SK-N-SH (cell line): Measurements from ENCODE around the gene DIPK1A.

ENCODE experiments used
- CTCF ChIP-seq: fragments of 200-600 bp; sonication (generic); IDR thresholded peaks from 2 replicates; pipeline ENCODE4 v1.6.1; 2017; ENCODE audit warnings: antibody characterized with exemption, mild to moderate bottlenecking, moderate library complexity
- EP300 ChIP-seq, 2 experiments: IDR thresholded peaks; 2 replicates each; pipeline versions ENCODE4 v1.4.0 to v1.6.1; 2012; ENCODE audit warnings: borderline replicate concordance in 1 of 2, low read depth in 1 of 2, low read length in 1 of 2
- EZH2phosphoT487 ChIP-seq: fragments of 200-600 bp; sonication (generic); IDR thresholded peaks from 2 replicates; pipeline ENCODE4 v1.6.1; 2017; ENCODE audit warnings: low read depth, mixed run types, mild to moderate bottlenecking, antibody characterized with exemption, moderate library complexity, borderline replicate concordance
- FOSL2 ChIP-seq: IDR thresholded peaks from 2 replicates; pipeline ENCODE4 v1.4.0; 2012; ENCODE audit warnings: low read depth, mild to moderate bottlenecking, moderate library complexity, borderline replicate concordance
- FOXJ3 ChIP-seq: sonication (generic); formaldehyde crosslinking; IDR thresholded peaks from 2 replicates; pipeline ENCODE4 v1.5.1; 2020; ENCODE audit warnings: mild to moderate bottlenecking, missing genetic modification reagents
- GABPA ChIP-seq: IDR thresholded peaks from 2 replicates; pipeline ENCODE4 v1.4.0; 2012; ENCODE audit warnings: low read depth, mild to moderate bottlenecking
- IRF3 ChIP-seq: fragments of 150-350 bp; IDR thresholded peaks from 2 replicates; pipeline ENCODE4 v1.6.1; 2016; ENCODE audit warnings: mild to moderate bottlenecking, low read depth, low read length
- POLR2AphosphoS5 ChIP-seq: IDR thresholded peaks from 2 replicates; pipeline ENCODE4 v1.6.1; 2012; ENCODE audit warnings: low read depth, low read length
- RFX5 ChIP-seq: IDR thresholded peaks from 2 replicates; pipeline ENCODE4 v1.6.1; 2012; ENCODE audit warnings: mild to moderate bottlenecking, improper control_type of control experiment, low read length
- TAF1 ChIP-seq: IDR thresholded peaks from 2 replicates; pipeline ENCODE4 v1.6.1; 2012; ENCODE audit warnings: low read depth, mild to moderate bottlenecking, low read length, moderate library complexity, borderline replicate concordance
- TEAD4 ChIP-seq: IDR thresholded peaks from 2 replicates; pipeline ENCODE4 v1.4.0; 2012; ENCODE audit warnings: mild to moderate bottlenecking, borderline replicate concordance; ENCODE audit not compliant: insufficient read depth

- no peak for TF ChIP-seq FOSL2
- TF ChIP-seq CTCF = peak; percentile 93
- no peak for TF ChIP-seq IRF3
- TF ChIP-seq RFX5 = peak; percentile 54; the same call in 1 of the 2 replicates
- TF ChIP-seq GABPA = no peak
- peak; percentile 99 for TF ChIP-seq TAF1
- peak; percentile 100 for TF ChIP-seq POLR2AphosphoS5
- no peak for TF ChIP-seq EP300 (IDR thresholded peaks at IDR 0.05; ENCODE audit: borderline replicate concordance in 1 of 2, low read depth in 1 of 2, low read length in 1 of 2)
- no peak for TF ChIP-seq TEAD4
- no peak for TF ChIP-seq EZH2phosphoT487
- TF ChIP-seq FOXJ3 (CRISPR knock-in tag) = peak; percentile 69
Measured at GRCh38 chr1:92831762-92832536, 129.3 kb downstream of the DIPK1A start, which contains the start of gene RPL5.
